Hepatocyte (in vitro differentiated cells): Measurements from ENCODE around the gene PERCC1.

Source experiments
- EZH2 ChIP-seq: fragments of 200-600 bp; sonication (generic); IDR thresholded peaks from 2 replicates; pipeline ENCODE4 v1.6.1; 2016; ENCODE audit warnings: antibody characterized with exemption, mild to moderate bottlenecking, borderline replicate concordance
- EZH2phosphoT487 ChIP-seq: fragments of 200-600 bp; sonication (generic); IDR thresholded peaks from one replicate; pipeline ENCODE4 v1.6.1; 2018; ENCODE audit warnings: antibody characterized with exemption, mild to moderate bottlenecking, low read depth, moderate library complexity; ENCODE audit not compliant: unreplicated experiment, severe bottlenecking
- TF ChIP-seq, protein P1 (sequence below): fragments of 200-600 bp; sonication (generic); IDR thresholded peaks from 2 replicates; pipeline ENCODE4 v1.5.1; 2016; ENCODE audit warnings: antibody characterized with exemption, mild to moderate bottlenecking; ENCODE audit not compliant: poor library complexity

DNA sequence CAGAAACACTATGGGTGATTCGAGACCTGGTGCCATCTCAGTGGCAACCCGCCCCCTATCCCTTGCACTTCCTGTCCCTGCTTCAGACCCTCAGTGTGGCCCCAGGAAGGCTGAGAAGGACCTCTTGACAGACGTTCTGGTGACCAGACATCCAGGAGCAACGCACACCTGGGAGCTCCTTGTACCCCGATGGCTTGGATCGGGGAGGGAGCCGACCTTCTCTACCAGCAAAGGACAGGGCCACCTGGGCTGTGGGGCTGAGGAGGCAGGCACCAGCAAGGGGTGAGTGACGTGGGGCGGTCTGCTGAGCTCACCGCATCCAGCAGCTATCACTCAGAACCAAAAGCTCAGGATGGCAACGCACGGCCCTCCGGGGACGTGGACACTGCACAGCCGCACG, 43.5 kb upstream of the PERCC1 start:
- TF ChIP-seq, protein P1, sequence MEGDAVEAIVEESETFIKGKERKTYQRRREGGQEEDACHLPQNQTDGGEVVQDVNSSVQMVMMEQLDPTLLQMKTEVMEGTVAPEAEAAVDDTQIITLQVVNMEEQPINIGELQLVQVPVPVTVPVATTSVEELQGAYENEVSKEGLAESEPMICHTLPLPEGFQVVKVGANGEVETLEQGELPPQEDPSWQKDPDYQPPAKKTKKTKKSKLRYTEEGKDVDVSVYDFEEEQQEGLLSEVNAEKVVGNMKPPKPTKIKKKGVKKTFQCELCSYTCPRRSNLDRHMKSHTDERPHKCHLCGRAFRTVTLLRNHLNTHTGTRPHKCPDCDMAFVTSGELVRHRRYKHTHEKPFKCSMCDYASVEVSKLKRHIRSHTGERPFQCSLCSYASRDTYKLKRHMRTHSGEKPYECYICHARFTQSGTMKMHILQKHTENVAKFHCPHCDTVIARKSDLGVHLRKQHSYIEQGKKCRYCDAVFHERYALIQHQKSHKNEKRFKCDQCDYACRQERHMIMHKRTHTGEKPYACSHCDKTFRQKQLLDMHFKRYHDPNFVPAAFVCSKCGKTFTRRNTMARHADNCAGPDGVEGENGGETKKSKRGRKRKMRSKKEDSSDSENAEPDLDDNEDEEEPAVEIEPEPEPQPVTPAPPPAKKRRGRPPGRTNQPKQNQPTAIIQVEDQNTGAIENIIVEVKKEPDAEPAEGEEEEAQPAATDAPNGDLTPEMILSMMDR, result no peak
- no peak for TF ChIP-seq EZH2phosphoT487
- TF ChIP-seq EZH2, result no peak
